Measurements from ENCODE around the gene PSG3.
"Not testable (repeated sequence)": the region's sequence is repeated elsewhere in the genome, so short reads cannot be mapped to it uniquely, and the experiment has no call there.

DNA sequence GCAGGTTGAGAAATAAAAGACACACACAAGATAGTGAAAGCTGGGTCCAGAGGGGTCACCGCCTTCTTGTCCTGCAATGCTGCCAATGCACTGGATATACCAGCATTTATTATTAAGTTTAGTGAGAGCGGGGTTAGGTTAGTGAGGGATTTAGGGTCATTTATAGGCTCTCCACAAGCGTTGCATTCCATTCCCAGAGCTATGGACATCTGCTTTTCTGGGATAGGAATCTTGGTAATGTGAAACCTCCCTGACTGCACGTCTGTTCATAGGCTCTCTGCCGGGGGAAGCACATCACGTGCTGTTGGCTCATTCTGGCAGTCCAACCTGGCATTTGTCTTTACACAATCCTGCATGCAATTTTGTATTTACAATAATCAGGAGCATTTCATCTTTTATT is 27.5 kb downstream of the PSG3 start:
- not testable (repeated sequence) for TF ChIP-seq CTCF (IDR thresholded peaks at IDR 0.05 in 2 of 3, conservative IDR thresholded peaks at IDR 0.05 in 1 of 3; ENCODE audit: borderline replicate concordance in 1 of 3, insufficient read depth in 1 of 3, low read depth in 2 of 3, low read length in 2 of 3); SIN3A (IDR thresholded peaks at IDR 0.05; ENCODE audit: low read depth); EZH2phosphoT487 (IDR thresholded peaks at IDR 0.05; ENCODE audit: borderline replicate concordance); POLR2AphosphoS5 (IDR thresholded peaks at IDR 0.05; ENCODE audit: low read depth, low read length); JUND (IDR thresholded peaks at IDR 0.05); ZBTB33 (IDR thresholded peaks at IDR 0.05; ENCODE audit: extremely low read depth, insufficient replicate concordance, low read length); POLR2A (IDR thresholded peaks at IDR 0.05; ENCODE audit: borderline replicate concordance, extremely low read depth, insufficient read depth, insufficient read length); RAD21 (IDR thresholded peaks at IDR 0.05; ENCODE audit: low read depth)
- TF ChIP-seq, protein P1, sequence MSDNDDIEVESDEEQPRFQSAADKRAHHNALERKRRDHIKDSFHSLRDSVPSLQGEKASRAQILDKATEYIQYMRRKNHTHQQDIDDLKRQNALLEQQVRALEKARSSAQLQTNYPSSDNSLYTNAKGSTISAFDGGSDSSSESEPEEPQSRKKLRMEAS (IDR thresholded peaks at IDR 0.05), result not testable (repeated sequence)
- TF ChIP-seq, protein P2, sequence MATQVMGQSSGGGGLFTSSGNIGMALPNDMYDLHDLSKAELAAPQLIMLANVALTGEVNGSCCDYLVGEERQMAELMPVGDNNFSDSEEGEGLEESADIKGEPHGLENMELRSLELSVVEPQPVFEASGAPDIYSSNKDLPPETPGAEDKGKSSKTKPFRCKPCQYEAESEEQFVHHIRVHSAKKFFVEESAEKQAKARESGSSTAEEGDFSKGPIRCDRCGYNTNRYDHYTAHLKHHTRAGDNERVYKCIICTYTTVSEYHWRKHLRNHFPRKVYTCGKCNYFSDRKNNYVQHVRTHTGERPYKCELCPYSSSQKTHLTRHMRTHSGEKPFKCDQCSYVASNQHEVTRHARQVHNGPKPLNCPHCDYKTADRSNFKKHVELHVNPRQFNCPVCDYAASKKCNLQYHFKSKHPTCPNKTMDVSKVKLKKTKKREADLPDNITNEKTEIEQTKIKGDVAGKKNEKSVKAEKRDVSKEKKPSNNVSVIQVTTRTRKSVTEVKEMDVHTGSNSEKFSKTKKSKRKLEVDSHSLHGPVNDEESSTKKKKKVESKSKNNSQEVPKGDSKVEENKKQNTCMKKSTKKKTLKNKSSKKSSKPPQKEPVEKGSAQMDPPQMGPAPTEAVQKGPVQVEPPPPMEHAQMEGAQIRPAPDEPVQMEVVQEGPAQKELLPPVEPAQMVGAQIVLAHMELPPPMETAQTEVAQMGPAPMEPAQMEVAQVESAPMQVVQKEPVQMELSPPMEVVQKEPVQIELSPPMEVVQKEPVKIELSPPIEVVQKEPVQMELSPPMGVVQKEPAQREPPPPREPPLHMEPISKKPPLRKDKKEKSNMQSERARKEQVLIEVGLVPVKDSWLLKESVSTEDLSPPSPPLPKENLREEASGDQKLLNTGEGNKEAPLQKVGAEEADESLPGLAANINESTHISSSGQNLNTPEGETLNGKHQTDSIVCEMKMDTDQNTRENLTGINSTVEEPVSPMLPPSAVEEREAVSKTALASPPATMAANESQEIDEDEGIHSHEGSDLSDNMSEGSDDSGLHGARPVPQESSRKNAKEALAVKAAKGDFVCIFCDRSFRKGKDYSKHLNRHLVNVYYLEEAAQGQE (IDR thresholded peaks at IDR 0.05; ENCODE audit: low read depth), result not testable (repeated sequence)
